K562 (cell line): ENCODE measurements around the gene IQCK.

Experiments
- EZH2 ChIP-seq: IDR thresholded peaks from 2 replicates; pipeline ENCODE4 v1.6.1; 2012; ENCODE audit warnings: low read depth, mild to moderate bottlenecking, inconsistent platforms, low read length, borderline replicate concordance
- RUNX1 ChIP-seq: sonication (generic); IDR thresholded peaks from 2 replicates; pipeline ENCODE4 v1.6.1; 2016; ENCODE audit warnings: antibody characterized with exemption, low read depth
- SP1 ChIP-seq: sonication (generic); formaldehyde crosslinking; IDR thresholded peaks from 2 replicates; pipeline ENCODE4 v1.8.1; 2022; ENCODE audit warnings: mild to moderate bottlenecking, missing genetic modification reagents
- STAT5B ChIP-seq: fragments of 250-450 bp; sonication (Bioruptor Pico); IDR thresholded peaks from 2 replicates; pipeline ENCODE4 v1.8.0; 2021; ENCODE audit warnings: mild to moderate bottlenecking, inconsistent platforms

- no peak for TF ChIP-seq RUNX1
- no peak for TF ChIP-seq EZH2
- TF ChIP-seq SP1, result no peak
- TF ChIP-seq STAT5B, result no peak
These were observed 58.1 kb downstream of the IQCK start for GRCh38 chr16:19776147-19776546.
